Endothelial cell of umbilical vein (primary cell): ENCODE data around the gene UQCR10. TPM values are rescaled to one million over a fixed set of nuclear protein-coding genes. Genes with fewer than 3 reads are reported as not detected.

Experiments
- BruUV-seq: library from RNA; stranded (reverse); fragments of 400-500 nt; replicated peaks from 2 replicates; lab custom pipeline; 2021; lab: Mats Ljungman, UMichigan
- CTCF ChIA-PET: fragments of 300-600, 350-600 bp; sonication (Branson Sonifier 250); formaldehyde crosslinking; loops from one replicate; lab custom pipeline; 2021; ENCODE audit warnings: antibody characterized with exemption, inconsistent platforms; lab: Charles Lee
- POLR2A ChIA-PET: fragments of 300-600, 350-600 bp; sonication (Branson Sonifier 250); formaldehyde crosslinking; loops from one replicate; lab custom pipeline; 2021; ENCODE audit warnings: antibody characterized with exemption, inconsistent platforms; lab: Charles Lee
- DNase-seq: peaks from one replicate; pipeline ENCODE4 v3.0.0-alpha.2; 2011; ENCODE audit warnings: low read depth, low spot score
- FAIRE-seq: peaks from 2 replicates; lab custom pipeline; 2011; peaks lifted over from hg19 to GRCh38; lab: Jason Lieb, UNC
- H2AFZ ChIP-seq: 2 replicates; pipeline ENCODE4 v1.6.0; 2012; ENCODE audit warnings: low read depth, low read length, control low read depth, inconsistent platforms
- H3K27ac ChIP-seq: 2 replicates; pipeline ENCODE4 v1.5.1; 2011; ENCODE audit warnings: low read depth, mild to moderate bottlenecking, control low read depth, low read length, moderate library complexity; ENCODE audit not compliant: insufficient read depth
- H3K27me3 ChIP-seq, 2 experiments: 2 replicates each; pipeline versions ENCODE4 v1.6.0 to v1.6.1; 2011; ENCODE audit warnings: low read length in 2 of 2, mixed read lengths in 1 of 2; ENCODE audit not compliant: control insufficient read depth in 2 of 2, insufficient read depth in 2 of 2
- H3K36me3 ChIP-seq, 2 experiments: 2 replicates in 1 of 2; 3 replicates in 1 of 2; pipeline ENCODE4 v1.5.1; 2011; ENCODE audit warnings: low read length in 2 of 2, mild to moderate bottlenecking in 1 of 2, moderate library complexity in 1 of 2; ENCODE audit not compliant: control insufficient read depth in 2 of 2, insufficient read depth in 2 of 2; ENCODE audit errors: extremely low read depth in 1 of 2
- H3K4me1 ChIP-seq: 3 replicates; pipeline ENCODE4 v1.5.1; 2011; ENCODE audit warnings: mild to moderate bottlenecking, low read length; ENCODE audit not compliant: control insufficient read depth, insufficient read depth; ENCODE audit errors: extremely low read depth
- H3K4me2 ChIP-seq: 2 replicates; pipeline ENCODE4 v1.6.1; 2011; ENCODE audit warnings: low read length, control low read depth, mixed read lengths; ENCODE audit not compliant: insufficient read depth
- H3K4me3 ChIP-seq, 3 experiments: fragments of 200-600 bp in 1 of 3; sonication (generic), shearing (Covaris generic) in 1 of 3; replicated peaks in 1 of 3; 2 replicates each; pipeline ENCODE4 v1.5.1; 2011 to 2016; ENCODE audit warnings: control low read depth in 3 of 3, low read length in 3 of 3, mild to moderate bottlenecking in 2 of 3, inconsistent platforms in 1 of 3, low read depth in 1 of 3, moderate library complexity in 1 of 3; ENCODE audit not compliant: insufficient read depth in 1 of 3
- H3K79me2 ChIP-seq: 2 replicates; pipeline ENCODE4 v1.6.0; 2012; ENCODE audit warnings: low read length, inconsistent platforms; ENCODE audit not compliant: control insufficient read depth, insufficient read depth
- H3K9ac ChIP-seq: replicated peaks from 2 replicates; pipeline ENCODE3; 2011; ENCODE audit warnings: low read length, control low read depth; ENCODE audit not compliant: insufficient read depth; ENCODE audit errors: extremely low read depth
- H3K9me1 ChIP-seq: replicated peaks from 3 replicates; pipeline ENCODE4 v1.6.0; 2011; ENCODE audit warnings: mild to moderate bottlenecking, low read length; ENCODE audit not compliant: control insufficient read depth, insufficient read depth; ENCODE audit errors: extremely low read depth
- H3K9me3 ChIP-seq: replicated peaks from 2 replicates; pipeline ENCODE4 v1.5.1; 2012; ENCODE audit warnings: low read length, inconsistent platforms; ENCODE audit not compliant: control insufficient read depth, insufficient read depth
- H4K20me1 ChIP-seq: replicated peaks from 2 replicates; pipeline ENCODE3; 2011; ENCODE audit warnings: mild to moderate bottlenecking, low read length; ENCODE audit not compliant: control insufficient read depth, insufficient read depth; ENCODE audit errors: extremely low read depth
- FOS ChIP-seq: IDR thresholded peaks from 2 replicates; pipeline ENCODE4 v1.6.1; 2011; ENCODE audit warnings: mild to moderate bottlenecking, low read length, moderate library complexity, borderline replicate concordance; ENCODE audit not compliant: insufficient read depth
- JUN ChIP-seq: IDR thresholded peaks from 2 replicates; pipeline ENCODE4 v1.6.1; 2011; ENCODE audit warnings: borderline replicate concordance, low read depth; ENCODE audit not compliant: insufficient read length, insufficient read depth
- MYC ChIP-seq: IDR thresholded peaks from one replicate; pipeline ENCODE4 v1.6.1; 2011; ENCODE audit warnings: mild to moderate bottlenecking, low read depth, low read length
- POLR2AphosphoS5 ChIP-seq: IDR thresholded peaks from 2 replicates; pipeline ENCODE4 v1.6.1; 2012; ENCODE audit warnings: low read depth, mild to moderate bottlenecking, control low read depth, low read length, moderate library complexity; ENCODE audit not compliant: insufficient read depth
- dilution Hi-C: fragments of 300-500 bp; cut with MboI; formaldehyde crosslinking; loops from one replicate; pipeline ENCODE4 v1.15.0; 2019; ENCODE audit warnings: low sequenced_read_pairs; ENCODE audit not compliant: extremely low pct_ligation_motif_present
- intact Hi-C: fragments of 100-400 bp; cut with micrococcal nuclease; formaldehyde crosslinking; loops from one replicate; pipeline ENCODE4 v1.10.0; 2022
- polyA plus RNA-seq, 4 experiments: library from polyadenylated mRNA; depleted of rRNA in 3 of 4; stranded (reverse) in 3 of 4; unstranded in 1 of 4; fragments of >200 nt; gene quantifications; 2 replicates each; pipeline versions ENCODE4 v1.2.1 to v1.2.3, GENCODE V29; 2011 to 2012; ENCODE audit warnings: missing spikeins in 1 of 4
- total RNA-seq: library from RNA; stranded (reverse); gene quantifications from 2 replicates; pipeline ENCODE4 v1.2.3, GENCODE V29; 2021
- TF ChIP-seq, protein P1 (sequence below): IDR thresholded peaks from 2 replicates; pipeline ENCODE4 v1.6.1; 2011; ENCODE audit not compliant: insufficient read depth, insufficient read length

The UQCR10 gene
- total and polyA plus RNA-seq, 2 donors (not counting 3 experiments of a cell fraction or from before 2014, with no cell fraction given): 96.6 to 196 TPM

DNA sequence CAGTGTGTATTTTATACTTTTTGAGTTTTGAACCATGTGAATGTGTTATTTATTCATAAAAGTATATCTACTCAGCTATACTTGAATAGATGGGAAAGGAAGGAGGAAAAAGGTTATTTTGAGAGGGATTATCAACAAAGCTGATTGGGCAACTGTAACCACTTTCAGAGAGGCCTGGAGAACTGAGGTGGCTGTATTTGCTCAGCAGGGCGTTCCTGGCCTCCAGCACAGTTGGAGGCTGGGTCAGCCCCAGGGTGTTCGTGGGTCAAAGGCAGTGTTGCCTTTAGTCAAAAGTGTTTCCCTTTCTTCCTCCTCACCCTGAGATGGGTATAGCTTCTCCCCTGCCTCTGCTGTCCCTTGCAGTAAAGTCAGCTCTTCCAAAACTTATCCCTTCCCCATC is 44.2 kb downstream of the UQCR10 start:
- FAIRE-seq: no peak
- H3K36me3 ChIP-seq: peaks cover 16 to 27% of the 10 kb centered on the region in 2 experiments

DNA sequence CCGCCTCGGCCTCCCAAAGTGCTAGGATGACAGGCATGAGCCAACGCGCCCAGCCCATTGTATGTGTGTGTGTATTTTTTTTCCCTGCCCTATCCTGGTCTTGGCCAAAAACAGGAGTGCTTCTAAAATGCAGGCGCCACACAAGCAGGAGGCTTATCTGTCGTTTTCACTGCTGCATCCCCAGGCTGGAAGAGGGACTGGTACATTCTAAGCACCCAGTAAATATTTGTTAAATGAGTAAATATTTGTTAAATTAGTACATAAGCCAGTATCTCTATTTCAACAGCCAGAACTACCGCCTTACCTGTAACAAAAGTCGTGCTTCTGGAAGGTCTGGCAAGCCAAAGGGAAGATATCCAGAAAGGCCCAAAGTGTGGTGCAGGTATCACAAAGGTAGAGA is 46.0 kb downstream of the UQCR10 start:
- intact Hi-C loops: no loop called here
- dilution Hi-C loops: no loop called here

More for the DNA sequence above, 44.2 kb downstream of the UQCR10 start:
- ChIA-PET CTCF (interaction anchor here (1.2 to 2.1 kb wide), 3 partner anchors 12 to 194 kb away, joined by 3 to 10 read pairs (median 3); no protein-coding TSS in a partner anchor), POLR2A (interaction anchor here (0.6 kb wide), 1 partner anchor 38 kb away, joined by 3 read pairs; no protein-coding TSS in a partner anchor)
- H2AFZ ChIP-seq: no peak overlapping the region
- H3K9me1 ChIP-seq: no peaks in the 10 kb centered on the region
- H3K27me3 ChIP-seq: no peaks in the 10 kb centered on the region
- intact Hi-C loops: no loop called here
- TF ChIP-seq FOS (no peak), POLR2AphosphoS5 (no peak), JUN (no peak)
- no peak for DNase-seq
- H3K4me1 ChIP-seq: no peaks in the 10 kb centered on the region
- dilution Hi-C loops: no loop called here
- H4K20me1 ChIP-seq: no peaks in the 10 kb centered on the region
- no TSS peak for BruUV-seq
- no peak overlapping the region for H3K4me3 ChIP-seq
- no peaks in the 10 kb centered on the region for H3K79me2 ChIP-seq
- no peak overlapping the region for H3K27ac ChIP-seq
- no peaks in the 10 kb centered on the region for H3K9me3 ChIP-seq
- no peak overlapping the region for H3K9ac ChIP-seq
- H3K4me2 ChIP-seq: no peak overlapping the region

More for the DNA sequence above, 46.0 kb downstream of the UQCR10 start:
- no peaks in the 10 kb centered on the region for H3K27me3 ChIP-seq
- no TSS peak for BruUV-seq
- H3K79me2 ChIP-seq: no peaks in the 10 kb centered on the region
- H4K20me1 ChIP-seq: no peaks in the 10 kb centered on the region
- no peak overlapping the region for H3K4me2 ChIP-seq
- ChIA-PET CTCF (interaction anchor here (0.8 to 4.2 kb wide), 5 partner anchors 31 to 276 kb away, joined by 3 to 25 read pairs (median 3); no protein-coding TSS in a partner anchor), POLR2A (no interaction called here)
- no peak overlapping the region for H3K9ac ChIP-seq
- no peaks in the 10 kb centered on the region for H3K4me1 ChIP-seq
- no peaks in the 10 kb centered on the region for H3K9me1 ChIP-seq
- peaks cover 19 to 20% of the 10 kb centered on the region in 2 experiments for H3K36me3 ChIP-seq
- DNase-seq (no peak), FAIRE-seq (no peak)
- TF ChIP-seq, protein P1, sequence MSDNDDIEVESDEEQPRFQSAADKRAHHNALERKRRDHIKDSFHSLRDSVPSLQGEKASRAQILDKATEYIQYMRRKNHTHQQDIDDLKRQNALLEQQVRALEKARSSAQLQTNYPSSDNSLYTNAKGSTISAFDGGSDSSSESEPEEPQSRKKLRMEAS: no peak
- no peak for TF ChIP-seq MYC
- H3K4me3 ChIP-seq: no peak overlapping the region
- H2AFZ ChIP-seq: no peak overlapping the region
- no peak overlapping the region for H3K27ac ChIP-seq
- H3K9me3 ChIP-seq: no peaks in the 10 kb centered on the region
